Measurements from ENCODE around the gene ZCWPW2.
A peak's percentile ranks its signal among the peaks of the same experiment; 100 is the strongest.

ZCWPW2 gene, protein sequence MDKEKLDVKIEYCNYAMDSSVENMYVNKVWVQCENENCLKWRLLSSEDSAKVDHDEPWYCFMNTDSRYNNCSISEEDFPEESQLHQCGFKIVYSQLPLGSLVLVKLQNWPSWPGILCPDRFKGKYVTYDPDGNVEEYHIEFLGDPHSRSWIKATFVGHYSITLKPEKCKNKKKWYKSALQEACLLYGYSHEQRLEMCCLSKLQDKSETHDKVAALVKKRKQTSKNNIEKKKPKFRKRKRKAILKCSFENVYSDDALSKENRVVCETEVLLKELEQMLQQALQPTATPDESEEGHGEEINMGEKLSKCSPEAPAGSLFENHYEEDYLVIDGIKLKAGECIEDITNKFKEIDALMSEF

DNA sequence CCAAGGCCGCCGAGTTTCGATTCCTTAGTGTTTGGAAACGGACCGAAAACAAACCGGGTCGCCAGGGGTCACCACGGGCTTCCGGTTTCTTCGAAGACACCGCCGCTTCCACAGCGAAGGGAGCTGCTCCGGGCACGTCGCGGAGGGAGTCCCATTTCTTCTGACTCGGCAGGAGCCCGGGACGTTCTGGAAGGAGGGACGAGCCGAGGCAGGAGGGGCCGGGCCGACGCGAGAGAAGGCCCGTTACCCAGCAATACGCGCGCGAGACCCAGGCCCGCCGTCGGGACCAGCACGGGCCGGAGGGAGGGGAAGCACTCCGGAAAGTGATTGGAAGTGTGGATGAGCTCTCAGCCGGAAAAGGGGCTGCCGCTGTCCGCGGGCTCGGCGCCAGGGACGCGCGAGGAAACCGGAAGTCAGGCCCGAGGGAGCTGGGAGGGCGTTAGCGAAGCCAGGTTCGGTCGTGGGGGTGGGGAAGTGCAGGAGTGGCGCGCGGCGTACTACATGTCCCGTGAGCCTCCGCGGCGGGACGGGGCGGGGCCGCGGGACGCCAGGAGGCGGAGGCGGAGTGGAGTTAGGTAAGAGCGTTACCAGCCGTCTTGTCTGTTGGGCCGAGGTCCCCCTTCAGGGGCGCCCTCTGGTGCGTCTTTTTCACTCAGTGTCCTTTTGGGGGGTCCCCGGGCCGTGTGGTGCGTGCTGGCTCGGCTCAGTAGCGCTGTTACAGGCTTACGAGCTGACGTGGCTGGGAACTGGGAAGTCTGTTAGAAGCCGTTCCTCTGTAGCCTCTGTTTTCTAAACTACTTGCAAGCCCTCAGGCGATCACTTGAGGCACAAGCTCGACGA, at the start of gene ZCWPW2, which contains the start of gene AZI2:
TSS of gene ZCWPW2 (plus strand) at position 93 of the 840 bp plus-strand sequence. CDS start 64,348 bp downstream, outside the sequence.
TSS of gene AZI2 (minus strand) at position 196 of the 840 bp plus-strand sequence. CDS start 8,207 bp downstream, outside the sequence.
- DNase-seq = peak; percentile 88 to 92

DNA sequence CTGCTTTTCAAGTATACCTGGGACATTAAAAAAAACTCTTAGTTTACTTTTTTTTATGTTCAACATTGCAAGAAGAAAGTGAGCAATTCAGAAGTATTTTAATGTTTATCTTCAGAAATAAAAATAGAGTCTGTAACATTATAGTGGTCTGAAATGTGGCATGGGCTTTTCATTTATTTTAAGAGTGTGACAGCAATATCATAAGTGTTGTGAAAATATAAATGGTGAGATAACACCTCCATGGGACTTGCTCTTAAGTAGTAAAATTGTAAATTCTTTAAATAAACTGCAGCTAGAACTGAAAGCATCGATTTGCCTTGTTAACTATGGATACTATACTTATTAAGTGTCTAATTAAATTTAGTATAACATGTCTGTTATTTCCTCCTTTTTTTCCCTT, 48.8 kb upstream of the ZCWPW2 start:
- no peak for DNase-seq

DNA sequence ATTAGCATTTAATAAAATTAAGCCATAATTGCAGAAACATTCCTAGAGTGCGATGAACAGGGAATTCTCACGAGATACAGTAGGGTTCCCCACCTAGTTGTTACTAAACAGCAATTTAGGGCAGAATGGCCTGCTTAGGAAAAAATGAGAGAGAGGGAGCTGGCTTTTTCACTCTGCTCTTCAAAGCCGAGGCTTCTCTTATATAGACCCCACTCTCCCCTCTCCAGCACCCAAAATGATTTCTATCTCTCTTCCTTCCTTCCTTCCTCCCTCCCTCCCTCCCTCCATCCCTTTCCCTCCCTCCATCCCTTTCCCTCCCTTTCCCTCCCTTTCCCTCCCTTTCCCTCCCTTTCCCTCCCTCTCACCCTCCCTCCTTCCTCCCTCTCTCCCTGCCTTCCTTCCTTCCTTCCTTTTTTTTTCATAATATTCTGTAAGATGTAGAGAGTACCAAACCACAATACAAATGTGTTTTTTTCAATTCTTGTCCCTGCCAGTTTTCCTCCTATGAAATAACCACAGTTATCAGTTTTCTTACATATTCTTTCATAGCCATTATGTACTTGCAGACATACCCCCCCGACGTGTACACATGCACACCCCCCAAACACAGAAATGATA, 48.1 kb upstream of the ZCWPW2 start:
- DNase-seq = no peak

DNA sequence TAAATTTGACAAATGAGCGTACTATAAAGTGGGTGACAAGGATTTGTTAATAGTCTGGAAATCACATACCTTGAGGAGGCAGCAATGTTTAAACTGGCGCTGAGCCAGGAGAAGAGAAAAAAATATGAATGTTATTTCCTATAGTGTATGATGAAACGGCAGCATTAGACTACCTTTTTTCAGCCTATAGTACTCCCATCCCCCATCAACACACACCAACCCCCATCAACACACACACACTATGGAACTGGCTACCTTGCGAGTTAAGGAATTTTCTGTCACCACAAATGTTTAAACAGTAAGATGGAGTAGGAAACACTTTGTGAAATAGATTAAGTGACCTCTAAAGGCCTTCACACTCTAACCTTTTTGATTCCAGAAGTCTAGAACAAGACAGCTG, 46.8 kb upstream of the ZCWPW2 start:
- DNase-seq = no peak

DNA sequence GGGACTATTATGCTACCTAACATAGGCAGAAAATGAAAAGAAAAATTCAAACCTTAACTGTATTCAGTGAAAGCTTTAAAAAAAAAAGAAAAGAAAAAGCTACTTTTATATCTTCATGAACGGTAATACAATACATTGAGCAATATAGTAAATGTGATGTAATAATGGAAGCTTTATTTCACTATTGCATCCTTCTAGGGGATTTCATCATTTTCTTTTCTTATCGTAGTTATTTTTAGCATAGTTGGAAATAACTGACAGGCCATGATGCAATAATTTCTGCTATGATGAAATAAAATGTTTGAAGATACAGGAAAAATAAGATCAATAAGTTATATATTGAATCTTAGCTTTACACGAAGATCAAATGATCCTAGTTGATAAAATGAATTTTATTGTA, 40.3 kb upstream of the ZCWPW2 start:
- DNase-seq = no peak

DNA sequence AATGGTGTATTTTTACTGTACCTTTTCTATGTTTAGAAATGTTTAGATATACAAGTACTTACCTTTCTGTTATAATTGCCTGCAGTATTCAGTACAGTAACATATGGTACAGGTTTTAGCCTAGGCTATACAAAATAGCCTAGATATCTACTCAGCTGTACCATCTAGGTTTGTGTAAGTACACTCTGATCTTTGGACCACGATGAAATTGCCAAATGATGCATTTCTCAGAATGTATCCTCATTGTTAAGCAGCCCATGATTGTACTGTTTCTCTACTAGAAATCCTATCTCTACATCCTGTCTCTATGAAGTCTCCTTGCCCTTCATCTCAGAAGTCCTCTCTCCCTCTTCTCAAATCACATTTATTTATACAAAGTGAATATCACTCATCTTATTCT, 32.8 kb upstream of the ZCWPW2 start:
- DNase-seq = no peak

DNA sequence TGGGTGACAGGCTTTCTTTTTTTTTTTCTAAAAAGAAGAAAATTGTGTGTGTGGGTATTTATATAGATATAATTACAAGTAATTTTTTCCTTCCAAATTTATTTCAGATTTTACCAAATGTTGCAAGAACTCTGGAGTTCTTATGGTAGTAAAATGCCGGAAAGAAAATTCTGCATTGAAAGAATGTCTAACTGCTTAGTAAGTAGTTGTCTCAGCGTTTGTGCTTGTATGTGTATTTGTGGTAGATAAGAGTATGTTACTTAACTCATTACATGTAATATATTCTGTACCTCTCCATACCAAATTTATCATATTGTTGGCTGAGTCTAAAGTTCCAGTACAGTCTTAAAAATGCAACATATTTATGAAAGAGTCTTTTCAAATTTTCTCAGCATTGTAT, 32.3 kb upstream of the ZCWPW2 start:
- no peak for DNase-seq

DNA sequence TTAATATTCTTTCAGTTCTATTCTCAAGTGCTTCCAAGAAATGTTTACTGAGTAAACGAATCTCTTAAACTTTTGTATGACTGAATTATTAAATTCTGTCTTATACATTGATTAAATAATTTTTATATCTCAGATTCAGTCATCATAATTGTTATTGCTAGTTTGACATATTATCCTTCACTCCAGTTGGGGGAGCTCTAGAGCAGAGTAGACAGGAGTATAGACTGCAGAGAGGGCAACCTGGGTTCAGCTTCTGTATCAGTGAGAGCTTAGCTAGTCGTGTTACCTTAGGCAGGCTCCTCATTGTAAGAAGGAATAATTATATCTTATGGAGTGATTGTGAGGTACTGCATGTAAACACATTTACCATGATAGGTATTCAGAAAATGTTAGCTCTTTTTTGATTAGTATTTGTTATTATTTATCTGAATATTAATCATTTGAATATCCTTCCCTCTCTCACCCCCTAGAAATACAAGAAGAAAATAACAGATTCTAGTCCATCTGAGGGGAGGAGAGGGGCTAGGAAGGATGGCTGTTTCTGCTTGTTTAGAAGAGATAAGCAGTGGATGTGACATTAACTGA, 31.0 kb upstream of the ZCWPW2 start:
- DNase-seq = peak in 1 of 2 experiments; percentile 46

DNA sequence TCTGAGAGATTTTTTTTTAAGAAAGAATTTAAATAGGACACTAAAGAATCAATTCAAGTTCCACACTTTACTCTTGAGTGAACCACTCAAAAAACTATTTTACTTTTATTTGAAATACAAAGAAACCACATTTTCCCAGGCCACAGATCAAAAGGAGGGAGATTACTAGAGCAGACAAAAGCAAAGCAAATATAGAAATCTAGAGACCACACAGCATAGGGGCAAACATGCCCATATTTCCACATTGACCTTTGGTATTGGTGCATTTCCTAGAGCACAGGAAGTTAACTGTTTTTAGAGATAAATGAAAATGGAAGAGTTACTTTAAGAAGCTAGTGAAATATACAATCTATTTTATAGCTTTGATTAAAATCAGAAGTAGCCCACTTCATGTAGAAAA, 27.5 kb upstream of the ZCWPW2 start:
- DNase-seq = no peak

DNA sequence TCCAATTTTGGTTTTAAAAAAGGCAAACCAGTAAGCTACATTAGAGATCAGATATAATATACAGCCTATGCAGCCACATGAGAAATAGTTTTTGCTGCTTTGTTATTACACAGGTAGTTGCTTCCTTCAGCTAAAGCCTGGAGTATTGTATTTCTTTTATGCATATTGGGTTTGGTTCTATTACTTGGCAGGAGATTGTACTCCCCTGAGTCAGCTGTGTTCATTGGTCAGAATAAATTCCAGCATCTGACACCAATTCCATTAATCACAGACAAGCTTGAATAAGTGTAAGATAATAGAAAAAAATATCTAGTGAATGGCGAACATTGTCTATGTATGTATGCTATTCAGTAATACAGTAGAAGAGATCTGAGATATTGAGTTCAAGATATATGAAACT, 26.1 kb upstream of the ZCWPW2 start:
- DNase-seq = no peak

DNA sequence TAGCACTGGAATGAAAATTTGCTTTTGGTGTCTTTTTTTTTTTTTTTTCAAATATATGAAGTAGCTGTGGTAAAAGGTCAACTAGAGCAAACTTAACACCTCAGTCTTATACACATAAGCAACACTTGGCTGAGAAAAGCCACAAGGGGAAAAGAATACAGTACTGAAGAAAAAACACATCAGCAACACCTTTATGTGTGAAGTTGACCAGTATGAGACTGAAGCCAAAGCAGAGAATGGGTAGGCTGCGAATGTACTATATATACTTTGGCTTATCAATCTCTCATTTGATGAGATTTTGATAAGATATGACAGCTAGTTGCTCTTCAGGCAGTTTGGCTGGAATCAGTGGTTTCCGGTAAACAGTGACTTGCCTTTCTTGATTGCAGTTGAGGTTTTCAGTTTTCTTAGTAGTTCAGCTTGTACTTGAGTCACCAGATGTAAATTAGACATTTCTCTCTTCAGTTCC, 22.0 kb upstream of the ZCWPW2 start:
- DNase-seq = no peak

DNA sequence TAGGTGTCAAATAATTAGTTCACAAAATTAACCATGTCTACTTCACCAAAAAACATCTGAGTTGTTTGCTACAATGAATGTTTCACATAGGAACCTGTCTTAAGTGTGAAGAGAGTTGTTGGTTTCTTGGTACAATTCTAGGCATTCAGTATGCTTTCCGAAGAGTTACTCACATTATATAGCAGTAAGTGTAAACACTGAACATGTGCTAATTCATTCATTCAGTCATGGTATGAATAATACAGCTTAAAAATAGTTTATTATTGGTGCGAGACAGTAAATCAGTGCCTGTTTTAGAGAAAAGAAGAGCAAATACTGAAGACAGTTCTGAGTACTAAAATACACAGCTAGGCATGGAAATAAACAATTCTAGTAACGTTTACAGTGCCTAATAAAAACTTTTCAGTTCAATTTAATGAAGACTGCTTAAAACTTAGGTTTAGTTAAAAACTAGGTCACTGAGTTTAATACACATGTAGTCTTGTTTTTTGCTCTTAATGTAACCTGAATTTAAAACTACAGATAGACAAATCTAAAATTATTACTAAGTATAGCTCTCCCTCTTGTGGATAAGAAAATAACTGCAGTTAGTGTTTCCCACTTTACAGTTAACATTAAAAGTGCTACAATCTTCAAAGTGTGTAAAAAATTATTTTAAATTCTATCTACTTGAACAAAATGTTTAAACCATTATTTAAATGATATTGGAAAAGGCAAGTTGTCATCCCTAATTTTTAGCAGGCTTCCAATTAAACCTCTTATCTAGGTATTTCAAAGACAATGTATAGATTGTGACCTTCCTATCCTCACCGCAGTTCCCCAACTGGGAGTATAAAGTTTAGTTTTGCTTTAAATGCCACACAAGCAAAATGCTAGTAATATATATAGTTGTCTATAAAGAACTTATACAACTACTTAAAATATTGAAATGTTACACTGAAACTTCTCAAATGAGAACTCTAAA, 20.1 kb upstream of the ZCWPW2 start:
- peak in 1 of 2 experiments; percentile 9 for DNase-seq

DNA sequence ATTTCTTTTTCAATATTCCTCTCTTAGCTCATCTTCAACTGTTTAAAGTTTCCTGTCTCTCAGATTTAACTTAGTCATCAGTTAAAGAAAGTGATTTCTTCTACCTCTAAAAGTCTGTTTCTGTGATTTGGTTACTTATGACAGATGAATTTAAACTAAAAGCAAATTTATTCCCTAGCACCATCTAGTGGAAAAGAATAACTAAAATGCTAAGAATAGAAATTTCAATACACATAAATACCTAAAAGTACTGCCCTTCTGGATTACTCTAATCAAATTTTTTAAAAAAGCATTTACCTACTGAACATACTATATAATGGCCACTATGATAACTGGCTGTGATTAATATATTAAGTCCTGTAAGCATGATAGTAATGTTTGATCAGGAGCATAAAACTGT, 14.0 kb upstream of the ZCWPW2 start:
- DNase-seq = no peak

DNA sequence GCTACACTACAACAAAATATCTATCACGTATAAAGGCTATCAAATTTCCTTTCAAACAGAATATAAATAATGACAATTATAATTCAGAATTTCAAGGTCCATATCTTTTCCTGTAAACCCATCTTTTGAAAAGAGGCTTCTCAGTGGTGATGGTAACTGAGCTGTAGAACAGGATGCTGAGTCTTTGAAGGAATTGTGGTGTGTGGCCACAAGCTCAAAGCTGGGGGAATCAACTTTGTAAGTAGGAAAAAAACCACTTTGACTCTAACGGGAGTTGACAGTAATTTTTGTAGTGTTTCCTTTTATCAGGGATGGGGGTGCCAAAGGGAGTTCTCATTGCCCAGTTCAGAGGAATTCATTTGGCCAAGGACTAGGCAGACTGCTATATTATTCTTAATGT, 13.3 kb upstream of the ZCWPW2 start:
- DNase-seq = no peak

DNA sequence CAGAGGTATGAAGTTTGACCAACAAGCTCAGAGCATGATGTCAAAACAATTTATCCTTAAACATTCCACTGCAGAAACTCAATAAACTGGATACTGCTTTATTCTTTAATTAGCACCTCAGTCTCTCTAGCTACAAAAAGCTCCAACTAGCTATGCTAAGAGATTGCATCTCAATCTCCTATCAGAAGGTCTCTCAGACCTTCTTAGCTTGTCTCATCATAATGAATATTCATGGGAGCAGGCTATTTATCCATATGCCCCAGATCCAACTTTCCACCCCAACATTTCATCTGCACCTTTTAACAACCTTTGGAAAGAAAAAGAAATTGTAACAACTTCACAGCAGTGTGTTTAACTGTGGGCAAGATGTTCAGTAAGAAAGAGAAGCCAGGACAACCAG, 11.3 kb upstream of the ZCWPW2 start:
- DNase-seq = no peak

DNA sequence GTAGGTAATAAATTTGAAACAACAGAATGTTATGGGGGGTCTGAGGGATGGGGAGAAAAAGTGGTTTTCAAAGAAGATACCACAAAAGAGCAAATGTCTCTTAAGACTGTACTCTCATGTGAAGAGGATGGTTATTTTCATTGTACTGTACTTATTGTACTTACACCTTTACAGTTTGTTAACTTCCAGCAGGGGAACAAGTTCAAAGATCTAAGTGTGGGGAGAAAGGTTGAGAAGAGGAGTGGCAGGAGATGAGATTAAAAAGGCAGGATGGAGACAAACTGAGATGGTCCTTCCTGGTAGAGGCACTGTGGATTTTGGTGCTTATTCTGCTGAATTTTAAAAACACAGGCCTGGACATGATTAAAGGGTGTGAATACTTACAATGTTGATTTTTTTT, 5.4 kb upstream of the ZCWPW2 start:
- no peak for DNase-seq

DNA sequence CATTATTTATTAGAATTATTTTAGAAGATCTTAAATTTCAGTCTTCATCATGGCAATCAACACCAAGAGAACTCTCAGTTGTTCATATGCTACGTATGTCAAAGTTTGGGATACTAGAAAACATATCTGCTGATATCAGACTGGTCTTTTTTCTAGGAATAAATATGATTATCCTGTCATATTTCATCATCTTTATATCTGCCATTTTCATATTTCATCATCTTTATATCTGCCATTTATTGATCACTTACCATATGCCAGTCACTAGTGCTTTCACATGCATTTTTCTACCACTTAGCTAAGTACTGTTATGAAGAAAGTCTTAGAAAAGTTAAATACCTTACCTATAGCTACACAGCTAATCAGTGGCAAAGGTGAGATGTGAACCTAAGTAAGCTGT, 2.8 kb upstream of the ZCWPW2 start:
- DNase-seq = no peak

DNA sequence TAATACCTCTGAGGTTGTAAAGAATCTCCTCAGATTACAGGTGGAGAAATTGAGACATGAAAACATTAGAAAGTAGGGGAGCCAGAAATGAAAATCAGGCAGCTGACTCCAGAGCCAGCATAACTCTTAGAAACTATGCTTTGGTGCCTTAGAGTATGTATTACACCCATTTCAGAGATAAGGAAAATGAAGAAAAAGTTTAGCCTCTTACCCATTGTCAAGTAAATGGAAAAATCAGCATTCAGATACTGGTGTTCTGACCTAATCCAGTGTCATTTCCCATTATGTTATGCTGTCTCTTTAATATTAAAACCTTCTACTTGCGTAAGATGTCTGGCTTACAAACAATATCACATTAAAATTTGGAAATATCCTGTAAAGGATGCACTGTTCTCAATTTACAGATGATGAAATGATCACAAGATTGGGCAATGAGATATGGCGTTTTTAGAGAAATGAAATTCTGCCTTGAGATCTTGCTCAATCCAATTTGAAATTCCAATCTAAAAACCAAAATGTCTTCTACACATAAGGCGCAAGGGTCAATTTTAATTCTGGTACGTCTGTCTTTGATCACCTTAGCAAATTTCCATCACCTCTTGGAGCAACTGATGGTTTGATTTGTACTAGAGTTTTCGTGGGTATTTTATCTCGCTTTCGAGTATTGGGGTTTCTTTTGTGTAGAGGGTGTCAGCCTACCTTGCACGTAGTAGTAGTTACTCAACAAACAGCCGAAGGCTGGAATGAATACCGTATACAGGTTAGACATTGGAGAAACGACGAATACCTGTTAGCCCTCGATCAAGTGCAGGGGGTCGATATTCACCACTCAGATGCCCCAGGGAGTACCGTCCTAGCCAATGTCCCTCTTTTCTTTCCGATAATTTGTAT, 902 bp upstream of the ZCWPW2 start:
- DNase-seq = no peak

DNA sequence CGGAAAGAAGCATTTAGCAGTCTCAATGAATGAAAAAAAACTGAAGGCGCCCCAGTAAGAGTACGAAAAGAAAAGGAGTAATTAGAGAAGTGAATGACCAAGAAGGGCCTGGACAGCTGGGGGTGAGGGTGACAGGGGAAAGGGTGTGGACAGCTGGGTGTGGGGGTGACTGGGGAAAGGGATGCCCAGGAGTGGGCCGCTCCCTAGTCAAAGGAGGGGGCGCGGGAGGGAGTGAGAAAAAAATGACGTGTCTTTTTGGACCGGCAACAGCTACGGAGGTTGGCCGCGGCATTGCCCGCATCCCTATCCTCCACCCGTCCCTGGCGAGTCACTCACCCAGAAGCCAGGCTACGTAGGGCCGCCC, 274 bp upstream of the ZCWPW2 start:
- DNase-seq = no peak

DNA sequence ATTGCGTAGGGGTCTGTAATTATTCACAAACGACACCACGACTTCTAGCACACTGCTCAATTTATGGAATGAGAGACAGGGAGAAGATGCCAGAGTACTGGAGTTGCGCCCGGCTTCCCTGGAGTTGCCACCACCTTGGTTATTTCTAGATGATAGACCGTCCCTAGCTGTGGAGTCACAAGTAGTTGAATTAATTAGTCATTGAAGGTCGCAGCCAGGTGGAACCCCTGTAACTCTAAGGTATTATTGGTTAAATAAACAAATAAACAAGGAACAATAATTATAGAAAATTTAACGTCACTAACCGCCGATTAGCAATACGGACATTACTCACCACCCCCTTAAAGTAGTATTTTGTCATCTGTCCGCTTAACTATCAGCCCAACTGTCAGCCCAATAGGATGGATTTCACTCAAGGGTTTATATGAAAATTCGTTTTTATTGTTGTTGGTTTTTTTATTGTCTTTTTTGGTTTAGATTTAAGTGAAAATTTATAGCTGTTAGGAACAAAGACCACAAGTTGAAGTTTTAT, 1.0 kb downstream of the ZCWPW2 start:
- DNase-seq = no peak

DNA sequence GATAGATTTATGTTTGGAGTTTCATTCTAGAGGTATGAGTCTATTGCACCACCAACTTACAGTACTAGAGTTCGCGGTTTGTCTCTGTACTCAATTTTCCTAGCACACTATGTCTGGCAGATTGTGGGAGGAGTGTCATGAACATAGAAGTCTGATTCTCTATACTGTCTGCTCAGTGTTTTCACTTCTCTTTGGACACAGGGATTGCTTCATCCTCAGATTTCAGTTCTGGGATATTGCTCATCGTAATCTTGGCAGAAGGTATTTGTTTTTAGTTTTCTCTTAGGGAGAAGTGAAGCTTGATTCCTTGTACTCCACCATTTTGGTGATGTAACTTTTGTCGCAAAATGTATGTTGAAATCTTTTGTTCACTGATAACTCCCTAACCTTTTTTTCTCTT, 27.9 kb downstream of the ZCWPW2 start:
- DNase-seq = no peak

Measured in SHP77 (cell line).